HEK293 (cell line): Measurements from ENCODE around the gene KDELR1.

Source experiments
- BCL11A ChIP-seq: fragments of 450-650 bp; formaldehyde crosslinking; IDR thresholded peaks from 2 replicates; pipeline ENCODE4 v1.5.1; 2016; ENCODE audit warnings: low read depth, missing biosample characterization, missing genetic modification characterization
- CTCF ChIP-seq: fragments of 450-650 bp; formaldehyde crosslinking; IDR thresholded peaks from 2 replicates; pipeline ENCODE4 v1.5.1; 2016; ENCODE audit warnings: missing biosample characterization, missing genetic modification characterization
- MYNN ChIP-seq: fragments of 450-650 bp; formaldehyde crosslinking; IDR thresholded peaks from 2 replicates; pipeline ENCODE4 v1.5.1; 2016; ENCODE audit warnings: missing biosample characterization, missing genetic modification characterization, borderline replicate concordance
- PATZ1 ChIP-seq: fragments of 450-650 bp; formaldehyde crosslinking; IDR thresholded peaks from 2 replicates; pipeline ENCODE4 v1.5.1; 2016; ENCODE audit warnings: missing biosample characterization, missing genetic modification characterization
- RBAK ChIP-seq: fragments of 450-650 bp; formaldehyde crosslinking; IDR thresholded peaks from 2 replicates; pipeline ENCODE4 v1.5.1; 2016; ENCODE audit warnings: missing biosample characterization, missing genetic modification characterization
- ZBTB21 ChIP-seq: fragments of 450-650 bp; formaldehyde crosslinking; IDR thresholded peaks from 2 replicates; pipeline ENCODE4 v1.5.1; 2017; ENCODE audit warnings: missing biosample characterization, missing genetic modification characterization
- ZNF112 ChIP-seq: fragments of 450-650 bp; formaldehyde crosslinking; IDR thresholded peaks from 2 replicates; pipeline ENCODE4 v1.5.0; 2017; ENCODE audit warnings: missing biosample characterization, missing genetic modification characterization
- ZNF157 ChIP-seq: fragments of 450-650 bp; formaldehyde crosslinking; IDR thresholded peaks from 2 replicates; pipeline ENCODE4 v1.5.1; 2016; ENCODE audit warnings: missing biosample characterization, missing genetic modification characterization
- ZNF274 ChIP-seq, 2 experiments: fragments of 200-500 bp in 1 of 2; fragments of 450-650 bp in 1 of 2; sonication (Bioruptor generic) in 1 of 2; formaldehyde crosslinking in 1 of 2; IDR thresholded peaks; 2 replicates each; pipeline versions ENCODE4 v1.5.1 to v1.6.1; 2014 to 2016; ENCODE audit warnings: borderline replicate concordance in 1 of 2, inconsistent platforms in 1 of 2, low read length in 1 of 2, missing biosample characterization in 1 of 2, missing genetic modification characterization in 1 of 2
- ZNF416 ChIP-seq: fragments of 450-650 bp; formaldehyde crosslinking; IDR thresholded peaks from 2 replicates; pipeline ENCODE4 v1.5.1; 2016; ENCODE audit warnings: missing biosample characterization, missing genetic modification characterization
- ZNF449 ChIP-seq: fragments of 450-650 bp; formaldehyde crosslinking; IDR thresholded peaks from 2 replicates; pipeline ENCODE4 v1.5.1; 2017; ENCODE audit warnings: missing biosample characterization, mild to moderate bottlenecking, missing genetic modification characterization, moderate library complexity
- ZNF777 ChIP-seq: fragments of 450-650 bp; formaldehyde crosslinking; IDR thresholded peaks from 2 replicates; pipeline ENCODE4 v1.5.1; 2017; ENCODE audit warnings: missing biosample characterization, missing genetic modification characterization, borderline replicate concordance
- ZNF830 ChIP-seq: fragments of 450-650 bp; IDR thresholded peaks from 2 replicates; pipeline ENCODE4 v1.5.0; 2018; ENCODE audit warnings: missing biosample characterization, missing genetic modification characterization, low read depth, mild to moderate bottlenecking, moderate library complexity

GRCh38 chr19:48436586-48436985, 45.2 kb upstream of the KDELR1 start:
- TF ChIP-seq ZNF416 (tag by site-specific recombination), result no peak
- TF ChIP-seq ZNF830 (tag by site-specific recombination), result no peak
- TF ChIP-seq MYNN (tag by site-specific recombination), result no peak
- TF ChIP-seq PATZ1 (tag by site-specific recombination), result no peak
- TF ChIP-seq ZNF449 (tag by site-specific recombination), result no peak
- TF ChIP-seq RBAK, result no peak
- TF ChIP-seq BCL11A (tag by site-specific recombination), result no peak
- TF ChIP-seq ZNF112 (tag by site-specific recombination), result no peak
- TF ChIP-seq CTCF (tag by site-specific recombination), result no peak
- TF ChIP-seq ZBTB21, result no peak
- TF ChIP-seq ZNF157 (tag by site-specific recombination), result no peak
- TF ChIP-seq ZNF274 (IDR thresholded peaks at IDR 0.05; ENCODE audit: low read length), result no peak
- no peak for TF ChIP-seq ZNF274 (tag by site-specific recombination; IDR thresholded peaks at IDR 0.05; ENCODE audit: borderline replicate concordance)
- no peak for TF ChIP-seq ZNF777 (tag by site-specific recombination)
